Astrocyte (in vitro differentiated cells and primary cell): Measurements from ENCODE around the gene TSSK6.

Experiments
- CTCF ChIP-seq: IDR thresholded peaks from 2 replicates; pipeline ENCODE4 v1.5.1; 2011; ENCODE audit warnings: low read depth, mild to moderate bottlenecking, inconsistent platforms, low read length, moderate library complexity; ENCODE audit not compliant: insufficient read depth
- EZH2 ChIP-seq: IDR thresholded peaks from 2 replicates; pipeline ENCODE4 v1.6.1; 2012; ENCODE audit warnings: mild to moderate bottlenecking, low read length, inconsistent platforms; ENCODE audit not compliant: insufficient read depth

GRCh38 chr19:19563348-19563848 lies 48.0 kb upstream of the TSSK6 start:
- TF ChIP-seq CTCF (no peak), EZH2 (no peak)
